HepG2 (cell line): ENCODE data around the gene EBLN2. TPM values are rescaled to one million over a fixed set of nuclear protein-coding genes. Genes with fewer than 3 reads are reported as not detected.
"Not testable (repeated sequence)": the region's sequence is repeated elsewhere in the genome, so short reads cannot be mapped to it uniquely, and the experiment has no call there.

Source experiments
- ATAC-seq: fragments of 200-7000 bp; cut with Tn5 transposase; 3 replicates; pipeline ENCODE4 v1.9.1; 2020; ENCODE audit warnings: mild to moderate bottlenecking, moderate library complexity
- BruUV-seq: library from RNA; stranded (reverse); fragments of 400-500 nt; replicated peaks from 2 replicates; lab custom pipeline; 2021; lab: Mats Ljungman, UMichigan
- CTCF ChIA-PET: fragments of 300-600 bp; formaldehyde crosslinking; extraction: SDS; loops from one replicate; lab custom pipeline; 2021; ENCODE audit warnings: low total read pairs, inconsistent platforms, low intra/inter-chr PET ratio; lab: Yijun Ruan, JAX
- POLR2A ChIA-PET: fragments of 350-600 bp; sonication (Branson Sonifier 250); formaldehyde crosslinking; loops from one replicate; lab custom pipeline; 2020; ENCODE audit warnings: antibody characterized with exemption, inconsistent platforms; lab: Yijun Ruan, JAX
- DNase-seq: peaks from one replicate; pipeline ENCODE4 v3.0.0-alpha.2; 2015; ENCODE audit warnings: low spot score
- FAIRE-seq: peaks from 3 replicates; lab custom pipeline; 2011; peaks lifted over from hg19 to GRCh38; lab: Jason Lieb, UNC
- H2AFZ ChIP-seq: one replicate; pipeline ENCODE4 v1.6.1; 2011; ENCODE audit warnings: low read length, inconsistent platforms
- H3K27ac ChIP-seq: fragments of 300-600 bp; 3 replicates; pipeline ENCODE4 v1.8.0; 2011; ENCODE audit warnings: mixed run types, mild to moderate bottlenecking, mixed read lengths, low read length, inconsistent platforms; ENCODE audit not compliant: insufficient read depth; ENCODE audit errors: extremely low read length
- H3K27me3 ChIP-seq, 2 experiments: fragments of 200-600 bp in 1 of 2; 2 replicates in 1 of 2; 3 replicates in 1 of 2; pipeline versions ENCODE4 v1.6.0 to v1.8.0; 2011; ENCODE audit warnings: low read length in 2 of 2, mild to moderate bottlenecking in 2 of 2, moderate library complexity in 2 of 2, inconsistent platforms in 1 of 2; ENCODE audit not compliant: insufficient read depth in 2 of 2, control insufficient read depth in 1 of 2
- H3K36me3 ChIP-seq, 2 experiments: fragments of 200-600 bp in 1 of 2; replicated peaks in 1 of 2; 2 replicates in 1 of 2; 3 replicates in 1 of 2; pipeline versions ENCODE4 v1.5.1 to v1.8.0; 2011; ENCODE audit warnings: low read length in 2 of 2, inconsistent platforms in 1 of 2; ENCODE audit not compliant: insufficient read depth in 2 of 2, control insufficient read depth in 1 of 2
- H3K4me1 ChIP-seq: 2 replicates; pipeline ENCODE4 v1.5.1; 2012; ENCODE audit warnings: low read length, inconsistent platforms; ENCODE audit not compliant: insufficient read depth
- H3K4me2 ChIP-seq: 2 replicates; pipeline ENCODE4 v1.6.0; 2011; ENCODE audit warnings: low read depth, low read length, inconsistent platforms
- H3K4me3 ChIP-seq, 3 experiments: fragments of 200-600 bp in 1 of 3; sonication (generic), shearing (Covaris generic) in 1 of 3; replicated peaks in 1 of 3; 2 replicates each; pipeline ENCODE4 v1.5.1; 2011 to 2016; ENCODE audit warnings: low read length in 3 of 3, inconsistent platforms in 2 of 3, low read depth in 2 of 3, mild to moderate bottlenecking in 2 of 3, control low read depth in 1 of 3, mixed read lengths in 1 of 3; ENCODE audit not compliant: insufficient read depth in 1 of 3
- H3K79me2 ChIP-seq: one replicate; pipeline ENCODE4 v1.6.1; 2011; ENCODE audit warnings: low read length, inconsistent platforms; ENCODE audit not compliant: insufficient read depth
- H3K9ac ChIP-seq: 2 replicates; pipeline ENCODE4 v1.6.0; 2011; ENCODE audit warnings: mild to moderate bottlenecking, low read depth, low read length, inconsistent platforms; ENCODE audit not compliant: insufficient read depth
- H3K9me3 ChIP-seq: 2 replicates; pipeline ENCODE4 v1.5.1; 2012; ENCODE audit warnings: mild to moderate bottlenecking, low read length
- H4K20me1 ChIP-seq: 2 replicates; pipeline ENCODE4 v1.6.0; 2011; ENCODE audit warnings: inconsistent platforms, mild to moderate bottlenecking, low read length, moderate library complexity; ENCODE audit not compliant: insufficient read depth
- ATF1 ChIP-seq: IDR thresholded peaks from 2 replicates; pipeline ENCODE4 v1.6.1; 2016; ENCODE audit warnings: mild to moderate bottlenecking, control low read depth
- KDM4B ChIP-seq: sonication (generic); formaldehyde crosslinking; IDR thresholded peaks from 2 replicates; pipeline ENCODE4 v1.4.0; 2020; ENCODE audit warnings: missing genetic modification reagents
- RBM22 ChIP-seq: fragments of 200-400 bp; formaldehyde crosslinking; optimal IDR thresholded peaks from 2 replicates; pipeline ENCODE3; 2017; ENCODE audit warnings: mild to moderate bottlenecking, low read length, moderate library complexity
- SRSF4 ChIP-seq: fragments of 200-400 bp; formaldehyde crosslinking; IDR thresholded peaks from one replicate; pipeline ENCODE4 v1.6.1; 2018; ENCODE audit warnings: mild to moderate bottlenecking, low read depth, low read length, moderate library complexity; ENCODE audit not compliant: poor library complexity, severe bottlenecking
- ZNF160 ChIP-seq: sonication (generic); formaldehyde crosslinking; IDR thresholded peaks from 2 replicates; pipeline ENCODE4 v1.8.0; 2022; ENCODE audit warnings: mild to moderate bottlenecking, inconsistent platforms, missing genetic modification reagents
- ZNF75D ChIP-seq: sonication (generic); formaldehyde crosslinking; IDR thresholded peaks from 2 replicates; pipeline ENCODE4 v1.8.1; 2023; ENCODE audit warnings: missing genetic modification reagents, mild to moderate bottlenecking, borderline replicate concordance
- WGBS: methylation state at CpG from one replicate; pipeline ENCODE4 v1.1.6; 2017; ENCODE audit warnings: low lambda C conversion rate; 5-methylcytosine and 5-hydroxymethylcytosine counted together
- in situ Hi-C: cut with HindIII; loops from 2 replicates; pipeline ENCODE4 v1.10.0; 2017; ENCODE audit warnings: low pct_unique_long_range_greater_than_20kb; ENCODE audit not compliant: extremely low pct_ligation_motif_present
- intact Hi-C: fragments of 100-400 bp; cut with micrococcal nuclease; formaldehyde crosslinking; loops from one replicate; pipeline ENCODE4 v1.10.0; 2022; ENCODE audit not compliant: unreplicated experiment
- polyA plus RNA-seq, 8 experiments: library from polyadenylated mRNA; depleted of rRNA in 3 of 8; stranded (reverse) in 7 of 8; unstranded in 1 of 8; fragments of >200 nt; fragmentation: Illumina TruSeq in 4 of 8; extraction: Trizol in 4 of 8; gene quantifications; 2 replicates each; pipeline versions ENCODE4 v1.2.1 to v1.2.3, GENCODE V29; 2011 to 2016; ENCODE audit warnings: low read depth in 4 of 8, missing spikeins in 1 of 8, mixed read lengths in 1 of 8; ENCODE audit not compliant: insufficient read depth in 1 of 8
- total RNA-seq, 5 experiments: library from RNA; depleted of rRNA; stranded (reverse); fragments of >200 nt; fragmentation: Illumina TruSeq; extraction: Trizol; gene quantifications; 2 replicates each; pipeline ENCODE4 v1.2.3, GENCODE V29; 2016; ENCODE audit warnings: low read depth in 1 of 5
- TF ChIP-seq, protein P1 (sequence below): sonication (generic); formaldehyde crosslinking; IDR thresholded peaks from 2 replicates; pipeline ENCODE4 v1.4.0; 2020; ENCODE audit warnings: mild to moderate bottlenecking, missing genetic modification reagents

Gene EBLN2
- total and polyA plus RNA-seq, 2 of the 13 experiments (the other 11 are each of a cell fraction or from before 2014, with no cell fraction given) = 3.3 to 8.3 TPM

GRCh38 chr3:73066243-73066642 is 4.8 kb downstream of the EBLN2 start:
- H3K79me2 ChIP-seq, H3K27me3 ChIP-seq, H3K4me1 ChIP-seq, H4K20me1 ChIP-seq, H3K9me3 ChIP-seq, H3K9ac ChIP-seq, BruUV-seq, H3K27ac ChIP-seq, ATAC-seq, POLR2A ChIA-PET, H2AFZ ChIP-seq, H3K4me2 ChIP-seq, CTCF ChIA-PET, intact Hi-C loops, H3K4me3 ChIP-seq, DNase-seq: not testable (repeated sequence)
- in situ Hi-C loops = loop anchor here (25.0 kb wide), 1 partner anchor 654 kb away; no protein-coding TSS in a partner anchor
- peak; percentile 28 for FAIRE-seq
- H3K36me3 ChIP-seq = peaks cover 7 to 48% of the 10 kb centered on the region in 2 experiments

- H3K9me3 ChIP-seq = no peaks in the 10 kb centered on the region
- no peaks in the 10 kb centered on the region for H4K20me1 ChIP-seq
- ChIA-PET CTCF (no interaction called here), POLR2A (no interaction called here)
- no peaks in the 10 kb centered on the region for H3K79me2 ChIP-seq
- peaks cover 5% of the 10 kb centered on the region for H3K4me1 ChIP-seq
- no TSS peak for BruUV-seq
- H2AFZ ChIP-seq = no peak overlapping the region
- no peak overlapping the region for H3K9ac ChIP-seq
- no peak overlapping the region for H3K4me3 ChIP-seq
- FAIRE-seq = no peak
- H3K27me3 ChIP-seq = no peaks in the 10 kb centered on the region
- no peak for ATAC-seq
- no peak overlapping the region for H3K27ac ChIP-seq
- in situ Hi-C loops (loop anchor here (25.0 kb wide), 1 partner anchor 656 kb away; no protein-coding TSS in a partner anchor), intact Hi-C loops (no loop called here)
- H3K4me2 ChIP-seq = no peak overlapping the region
- H3K36me3 ChIP-seq = peaks cover 0 to 31% of the 10 kb centered on the region in 2 experiments; a peak in 4 of 5 replicates
- TF ChIP-seq ATF1 (CRISPR knock-in tag) = no peak
- TF ChIP-seq KDM4B (CRISPR knock-in tag) = no peak
- TF ChIP-seq ZNF75D = no peak
- no peak for TF ChIP-seq SRSF4
- TF ChIP-seq RBM22 = peak; percentile 23
- TF ChIP-seq, protein P1, sequence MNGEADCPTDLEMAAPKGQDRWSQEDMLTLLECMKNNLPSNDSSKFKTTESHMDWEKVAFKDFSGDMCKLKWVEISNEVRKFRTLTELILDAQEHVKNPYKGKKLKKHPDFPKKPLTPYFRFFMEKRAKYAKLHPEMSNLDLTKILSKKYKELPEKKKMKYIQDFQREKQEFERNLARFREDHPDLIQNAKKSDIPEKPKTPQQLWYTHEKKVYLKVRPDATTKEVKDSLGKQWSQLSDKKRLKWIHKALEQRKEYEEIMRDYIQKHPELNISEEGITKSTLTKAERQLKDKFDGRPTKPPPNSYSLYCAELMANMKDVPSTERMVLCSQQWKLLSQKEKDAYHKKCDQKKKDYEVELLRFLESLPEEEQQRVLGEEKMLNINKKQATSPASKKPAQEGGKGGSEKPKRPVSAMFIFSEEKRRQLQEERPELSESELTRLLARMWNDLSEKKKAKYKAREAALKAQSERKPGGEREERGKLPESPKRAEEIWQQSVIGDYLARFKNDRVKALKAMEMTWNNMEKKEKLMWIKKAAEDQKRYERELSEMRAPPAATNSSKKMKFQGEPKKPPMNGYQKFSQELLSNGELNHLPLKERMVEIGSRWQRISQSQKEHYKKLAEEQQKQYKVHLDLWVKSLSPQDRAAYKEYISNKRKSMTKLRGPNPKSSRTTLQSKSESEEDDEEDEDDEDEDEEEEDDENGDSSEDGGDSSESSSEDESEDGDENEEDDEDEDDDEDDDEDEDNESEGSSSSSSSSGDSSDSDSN (CRISPR knock-in tag) = no peak
- TF ChIP-seq ZNF160 (CRISPR knock-in tag) = no peak
- WGBS = 77% methylated on average over 3 of the region's 3 CpGs
- no peak for DNase-seq
Observed at GRCh38 chr3:73068419-73068818, 7.0 kb downstream of the EBLN2 start.
